Measurements from ENCODE around the gene PPP6R2. TPM values are rescaled to one million over a fixed set of nuclear protein-coding genes. Genes with fewer than 3 reads are reported as not detected.

PPP6R2 gene
- polyA plus RNA-seq, 3 donors: 9.1 to 74.5 (median 10.3) TPM

DNA sequence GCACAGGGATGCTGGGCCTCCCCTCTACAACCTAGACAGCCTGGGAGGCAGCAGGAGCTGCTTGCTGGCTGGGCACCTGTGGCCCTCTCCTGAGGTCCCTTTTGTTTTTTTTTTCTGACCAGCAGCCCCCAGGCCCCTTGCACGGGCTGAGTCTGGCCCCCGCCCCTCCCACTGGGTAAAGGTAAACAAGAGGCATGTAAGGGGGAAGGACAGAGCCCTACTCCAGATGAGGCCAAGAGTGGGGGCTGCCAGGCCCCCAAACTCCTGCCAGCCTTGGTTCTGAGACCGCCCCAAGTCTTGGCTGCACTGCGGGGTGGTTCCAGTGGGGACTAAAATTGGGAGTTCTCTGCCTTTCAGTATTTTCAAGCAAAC lies 44.9 kb upstream of the PPP6R2 start:
- no peak overlapping the region for H3K9ac ChIP-seq (ENCODE audit: insufficient read depth, low read length, poor library complexity, severe bottlenecking)
- peaks cover 100% of the 10 kb centered on the region for H4K20me1 ChIP-seq (ENCODE audit: insufficient read depth, low read length)
- H3K27me3 Mint-ChIP-seq (ENCODE audit: low read depth in 3 of 3): peaks cover 0 to 1% (median 0%) of the 10 kb centered on the region in 3 donors
- no peak overlapping the region for H3K4me3 Mint-ChIP-seq
- no peaks in the 10 kb centered on the region for H3K9me3 Mint-ChIP-seq
- intact Hi-C loops (cut with micrococcal nuclease): no loop called here
- no peaks in the 10 kb centered on the region for H3K9me3 ChIP-seq (replicated peaks in 1 of 2; ENCODE audit: control insufficient read depth in 1 of 2, insufficient read depth in 1 of 2, low read length in 2 of 2)
- peak overlapping the region in 2 of 7 donors; percentile 6 to 21 for H3K27ac Mint-ChIP-seq
- peaks cover 19 to 24% of the 10 kb centered on the region in 2 donors for H3K36me3 ChIP-seq (replicated peaks in 1 of 2; ENCODE audit: control insufficient read depth in 1 of 2, insufficient read depth in 2 of 2, low read length in 2 of 2)
- no CpG with 5 or more reads among the region's 4 CpGs for WGBS (ENCODE audit: insufficient coverage)
- H3K4me3 ChIP-seq (replicated peaks in 1 of 3; ENCODE audit: low read depth in 2 of 3, low read length in 3 of 3): no peak overlapping the region
- no peak for DNase-seq
- TF ChIP-seq, protein P1, sequence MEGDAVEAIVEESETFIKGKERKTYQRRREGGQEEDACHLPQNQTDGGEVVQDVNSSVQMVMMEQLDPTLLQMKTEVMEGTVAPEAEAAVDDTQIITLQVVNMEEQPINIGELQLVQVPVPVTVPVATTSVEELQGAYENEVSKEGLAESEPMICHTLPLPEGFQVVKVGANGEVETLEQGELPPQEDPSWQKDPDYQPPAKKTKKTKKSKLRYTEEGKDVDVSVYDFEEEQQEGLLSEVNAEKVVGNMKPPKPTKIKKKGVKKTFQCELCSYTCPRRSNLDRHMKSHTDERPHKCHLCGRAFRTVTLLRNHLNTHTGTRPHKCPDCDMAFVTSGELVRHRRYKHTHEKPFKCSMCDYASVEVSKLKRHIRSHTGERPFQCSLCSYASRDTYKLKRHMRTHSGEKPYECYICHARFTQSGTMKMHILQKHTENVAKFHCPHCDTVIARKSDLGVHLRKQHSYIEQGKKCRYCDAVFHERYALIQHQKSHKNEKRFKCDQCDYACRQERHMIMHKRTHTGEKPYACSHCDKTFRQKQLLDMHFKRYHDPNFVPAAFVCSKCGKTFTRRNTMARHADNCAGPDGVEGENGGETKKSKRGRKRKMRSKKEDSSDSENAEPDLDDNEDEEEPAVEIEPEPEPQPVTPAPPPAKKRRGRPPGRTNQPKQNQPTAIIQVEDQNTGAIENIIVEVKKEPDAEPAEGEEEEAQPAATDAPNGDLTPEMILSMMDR (IDR thresholded peaks at IDR 0.05): no peak
- peaks cover 64 to 93% of the 10 kb centered on the region in 2 donors for H3K4me1 ChIP-seq (ENCODE audit: control insufficient read depth in 1 of 2, insufficient read depth in 2 of 2, low read length in 2 of 2)
- H2AFZ ChIP-seq (ENCODE audit: insufficient read depth, low read depth, low read length, poor library complexity, severe bottlenecking): no peak overlapping the region
- peaks cover 67% of the 10 kb centered on the region for H3K4me1 Mint-ChIP-seq
- H3K4me2 ChIP-seq (replicated peaks; ENCODE audit: extremely low read depth, low read length, poor library complexity, severe bottlenecking): no peak overlapping the region
- peaks cover 19 to 53% of the 10 kb centered on the region in 2 donors for H3K36me3 Mint-ChIP-seq
- peaks cover 100% of the 10 kb centered on the region for H3K79me2 ChIP-seq (ENCODE audit: insufficient read depth, low read length)
- H3K27me3 ChIP-seq (ENCODE audit: control insufficient read depth in 2 of 2, insufficient read depth in 2 of 2, low read length in 2 of 2): no peaks in the 10 kb centered on the region
- H3K27ac ChIP-seq (ENCODE audit: low read depth in 1 of 2, low read length in 2 of 2): peak overlapping the region in 1 of 2 donors; percentile 31

DNA sequence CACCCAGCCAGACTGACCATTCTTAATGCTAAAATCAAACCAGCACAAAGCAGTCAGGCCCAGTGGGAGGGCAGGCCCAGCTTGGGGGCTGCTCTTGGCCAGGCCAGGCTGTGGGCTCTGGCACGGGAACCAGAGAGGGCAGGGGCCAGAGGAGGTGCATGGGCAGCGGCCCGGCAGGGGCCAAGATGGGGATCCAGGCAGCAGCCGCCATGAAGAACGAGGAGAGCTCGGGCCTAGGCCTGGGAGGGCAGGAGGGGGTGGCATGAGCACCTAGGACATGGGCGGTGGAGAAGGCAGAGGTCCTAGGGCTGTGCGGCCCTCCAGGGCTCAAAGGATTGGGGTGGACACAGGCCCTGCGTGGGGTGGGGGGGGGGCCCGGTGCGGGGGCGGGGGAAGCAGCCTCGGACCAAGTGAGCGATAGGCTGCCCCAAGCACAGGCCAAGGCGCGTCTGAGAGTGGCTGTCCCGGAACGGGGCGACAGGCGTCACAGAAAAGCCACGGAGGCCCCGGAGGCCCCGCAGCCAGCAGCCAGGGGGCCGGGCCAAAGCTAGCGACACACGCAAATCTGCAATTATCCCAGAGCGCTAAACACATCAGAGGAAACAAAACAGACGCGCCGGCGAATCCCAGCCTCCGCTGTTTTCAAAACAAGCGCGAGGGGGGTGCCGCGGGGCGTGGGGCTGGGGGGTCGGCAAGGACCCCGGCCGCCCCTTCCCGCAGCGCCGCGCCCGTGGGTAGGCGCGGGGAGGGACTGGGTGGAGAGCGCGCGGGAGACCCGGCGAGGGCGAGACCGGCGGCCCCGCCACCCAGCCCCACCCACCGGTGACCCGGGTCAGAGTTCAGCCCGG lies 44.0 kb upstream of the PPP6R2 start:
- Histone ChIP-seq H3K27ac (ENCODE audit: low read depth in 1 of 2, low read length in 2 of 2) (peak overlapping the region in 1 of 2 donors; percentile 31), H3K4me3 (replicated peaks in 1 of 3; ENCODE audit: low read depth in 2 of 3, low read length in 3 of 3) (peak overlapping the region in 2 of 3 experiments; percentile 3 to 100), H3K4me1 (ENCODE audit: control insufficient read depth in 1 of 2, insufficient read depth in 2 of 2, low read length in 2 of 2) (peaks cover 65 to 93% of the 10 kb centered on the region in 2 donors), H3K36me3 (replicated peaks in 1 of 2; ENCODE audit: control insufficient read depth in 1 of 2, insufficient read depth in 2 of 2, low read length in 2 of 2) (peaks cover 19% of the 10 kb centered on the region in 2 donors), H2AFZ (ENCODE audit: insufficient read depth, low read depth, low read length, poor library complexity, severe bottlenecking) (no peak overlapping the region), H3K27me3 (ENCODE audit: control insufficient read depth in 2 of 2, insufficient read depth in 2 of 2, low read length in 2 of 2) (no peaks in the 10 kb centered on the region), H3K4me2 (replicated peaks; ENCODE audit: extremely low read depth, low read length, poor library complexity, severe bottlenecking) (peak overlapping the region; percentile 93), H4K20me1 (ENCODE audit: insufficient read depth, low read length) (peaks cover 100% of the 10 kb centered on the region), H3K9me3 (replicated peaks in 1 of 2; ENCODE audit: control insufficient read depth in 1 of 2, insufficient read depth in 1 of 2, low read length in 2 of 2) (no peaks in the 10 kb centered on the region), H3K79me2 (ENCODE audit: insufficient read depth, low read length) (peaks cover 100% of the 10 kb centered on the region), H3K9ac (ENCODE audit: insufficient read depth, low read length, poor library complexity, severe bottlenecking) (peak overlapping the region; percentile 94)
- TF ChIP-seq, protein P1 (IDR thresholded peaks at IDR 0.05): no peak
- H3K4me3 Mint-ChIP-seq: peak overlapping the region; percentile 53 to 56
- peaks cover 0 to 1% (median 0%) of the 10 kb centered on the region in 3 donors for H3K27me3 Mint-ChIP-seq (ENCODE audit: low read depth in 3 of 3)
- peak overlapping the region in 1 of 7 donors; percentile 48 for H3K27ac Mint-ChIP-seq
- intact Hi-C loops (cut with micrococcal nuclease): no loop called here
- peaks cover 0 to under 1% (median 0%) of the 10 kb centered on the region in 7 donors for H3K9me3 Mint-ChIP-seq
- no peak for DNase-seq
- peaks cover 19 to 49% of the 10 kb centered on the region in 2 donors for H3K36me3 Mint-ChIP-seq
- peaks cover 69% of the 10 kb centered on the region for H3K4me1 Mint-ChIP-seq
- WGBS (ENCODE audit: insufficient coverage): 21% methylated on average over 51 of the region's 59 CpGs
